ENCODE data around the gene UPP2.

DNA sequence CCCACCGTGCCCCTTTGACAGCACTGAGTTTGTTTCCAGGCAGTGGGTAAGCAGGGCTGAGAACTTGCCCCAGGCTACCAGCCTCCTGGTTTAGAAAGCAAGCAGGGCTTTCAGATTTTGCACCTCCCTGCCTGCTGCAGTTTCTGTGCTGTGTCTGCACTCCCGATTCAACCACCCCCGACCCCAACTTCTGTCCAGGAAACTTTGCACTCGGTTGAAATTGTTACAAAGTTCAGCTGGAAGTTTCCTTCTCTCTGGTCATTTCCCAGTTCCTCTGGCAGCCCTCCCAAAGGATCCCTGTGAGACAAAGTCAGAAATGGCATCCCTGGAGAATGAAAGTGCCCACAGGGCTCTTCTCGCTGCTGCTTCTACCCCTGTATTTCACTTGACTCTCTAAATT, 12.4 kb upstream of the UPP2 start:
- TF ChIP-seq, protein P1, sequence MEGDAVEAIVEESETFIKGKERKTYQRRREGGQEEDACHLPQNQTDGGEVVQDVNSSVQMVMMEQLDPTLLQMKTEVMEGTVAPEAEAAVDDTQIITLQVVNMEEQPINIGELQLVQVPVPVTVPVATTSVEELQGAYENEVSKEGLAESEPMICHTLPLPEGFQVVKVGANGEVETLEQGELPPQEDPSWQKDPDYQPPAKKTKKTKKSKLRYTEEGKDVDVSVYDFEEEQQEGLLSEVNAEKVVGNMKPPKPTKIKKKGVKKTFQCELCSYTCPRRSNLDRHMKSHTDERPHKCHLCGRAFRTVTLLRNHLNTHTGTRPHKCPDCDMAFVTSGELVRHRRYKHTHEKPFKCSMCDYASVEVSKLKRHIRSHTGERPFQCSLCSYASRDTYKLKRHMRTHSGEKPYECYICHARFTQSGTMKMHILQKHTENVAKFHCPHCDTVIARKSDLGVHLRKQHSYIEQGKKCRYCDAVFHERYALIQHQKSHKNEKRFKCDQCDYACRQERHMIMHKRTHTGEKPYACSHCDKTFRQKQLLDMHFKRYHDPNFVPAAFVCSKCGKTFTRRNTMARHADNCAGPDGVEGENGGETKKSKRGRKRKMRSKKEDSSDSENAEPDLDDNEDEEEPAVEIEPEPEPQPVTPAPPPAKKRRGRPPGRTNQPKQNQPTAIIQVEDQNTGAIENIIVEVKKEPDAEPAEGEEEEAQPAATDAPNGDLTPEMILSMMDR (IDR thresholded peaks at IDR 0.05; ENCODE audit: insufficient read depth, low read depth, low read length), result no peak
- TF ChIP-seq EZH2 (IDR thresholded peaks at IDR 0.05; ENCODE audit: insufficient read depth, low read length), result no peak
